Measurements from ENCODE around the gene SEC22A.
"Not testable (repeated sequence)": the region's sequence is repeated elsewhere in the genome, so short reads cannot be mapped to it uniquely, and the experiment has no call there.

The SEC22A gene

GRCh38 chr3:123186695-123187094 lies 15.0 kb upstream of the SEC22A start:
- DNase-seq: no peak

- DNase-seq: no peak
Measured at GRCh38 chr3:123188058-123188457, 13.7 kb upstream of the SEC22A start.

DNA sequence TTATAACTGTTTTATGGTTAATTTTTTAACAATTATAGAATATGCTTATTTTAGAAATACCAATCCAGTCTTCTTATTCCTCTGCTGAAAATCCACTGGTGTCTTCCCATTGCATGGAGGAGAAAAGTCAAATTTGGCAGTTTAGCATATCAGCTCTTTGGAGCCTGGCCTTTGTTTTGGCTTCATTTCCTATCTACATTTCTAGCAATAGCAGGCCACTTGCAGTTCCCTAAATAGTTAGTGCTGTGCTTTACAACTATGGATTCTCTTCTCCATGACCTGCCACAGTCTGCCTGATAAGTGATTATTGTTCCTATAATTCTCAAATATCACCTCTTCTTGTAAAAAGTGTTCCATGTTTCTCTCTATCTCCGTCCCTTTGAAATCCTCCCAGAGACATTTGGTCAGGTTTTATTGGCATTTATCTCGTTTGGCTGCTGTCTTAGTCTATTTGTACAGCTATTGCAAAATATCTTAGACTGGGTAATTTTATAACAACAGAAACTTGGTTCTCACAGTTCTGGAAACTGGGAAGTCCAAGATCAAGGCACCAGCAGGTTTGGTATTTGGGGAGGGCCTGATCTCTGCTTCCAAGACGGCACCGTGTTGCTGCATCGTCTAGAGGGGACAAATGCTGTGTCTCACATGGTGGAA lies 8.2 kb upstream of the SEC22A start:
- DNase-seq: no peak

DNA sequence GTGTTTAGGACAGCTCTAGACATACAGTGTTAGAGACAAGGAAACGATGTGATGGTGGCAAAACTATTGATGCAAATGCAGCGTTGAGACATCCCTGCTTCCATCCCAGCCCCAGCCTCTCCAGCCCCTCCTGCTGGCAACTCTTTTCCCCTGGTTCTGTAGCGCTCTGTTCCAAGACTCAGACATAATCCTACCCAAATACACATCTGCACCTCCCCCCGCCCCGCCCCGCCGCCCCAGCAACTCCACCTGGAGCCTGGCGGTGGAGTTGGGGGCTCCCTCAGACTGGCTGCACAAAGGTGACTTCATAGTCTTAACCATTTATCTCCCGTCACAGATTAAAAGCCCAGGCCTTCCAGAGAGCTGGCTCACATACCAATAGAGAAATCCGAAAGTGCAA lies 7.2 kb upstream of the SEC22A start:
- no peak for DNase-seq

DNA sequence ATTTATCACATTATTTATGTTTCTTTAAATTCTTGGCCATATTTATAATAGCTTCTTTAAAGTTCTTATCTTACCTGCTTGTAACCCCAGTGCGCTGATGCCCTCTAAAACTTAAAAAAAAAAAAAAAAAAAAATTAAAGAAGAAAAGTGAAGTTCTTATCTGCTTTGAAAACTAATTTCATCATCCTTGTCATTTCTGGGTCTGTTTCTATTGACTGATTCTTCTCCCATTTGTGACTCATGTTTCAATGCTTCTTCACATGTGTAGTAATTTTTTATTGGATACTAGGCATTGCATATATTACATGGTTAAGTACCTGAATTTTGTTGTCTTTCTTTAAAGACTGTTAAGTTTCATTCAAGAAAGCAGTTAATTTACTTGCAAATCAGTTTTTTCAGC lies 3.4 kb upstream of the SEC22A start:
- DNase-seq: no peak

- DNase-seq: no peak
Measured at GRCh38 chr3:123201223-123201556, 553 bp upstream of the SEC22A start.

DNA sequence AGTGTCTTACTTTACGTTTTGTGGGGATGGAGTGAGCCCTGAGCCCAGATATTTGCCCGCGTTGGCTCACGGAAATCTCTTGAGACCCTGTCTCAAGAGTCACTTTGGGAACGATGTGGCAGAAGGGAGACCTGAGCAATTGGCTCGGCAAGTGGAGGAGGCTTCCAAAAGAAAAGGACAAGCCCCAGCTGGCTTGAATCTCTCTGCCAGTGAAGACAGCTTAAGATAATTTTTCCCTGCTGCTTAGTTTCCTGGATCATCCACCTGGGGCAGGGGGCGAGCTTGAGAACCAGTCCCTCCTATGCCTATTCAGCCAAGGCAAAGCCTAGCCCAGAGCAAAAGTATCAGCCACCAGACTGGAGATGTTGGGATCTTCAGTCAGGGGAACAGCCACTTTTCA lies 708 bp downstream of the SEC22A start:
- no peak for DNase-seq

GRCh38 chr3:123218990-123219389 lies 17.2 kb downstream of the SEC22A start:
- DNase-seq: no peak

DNA sequence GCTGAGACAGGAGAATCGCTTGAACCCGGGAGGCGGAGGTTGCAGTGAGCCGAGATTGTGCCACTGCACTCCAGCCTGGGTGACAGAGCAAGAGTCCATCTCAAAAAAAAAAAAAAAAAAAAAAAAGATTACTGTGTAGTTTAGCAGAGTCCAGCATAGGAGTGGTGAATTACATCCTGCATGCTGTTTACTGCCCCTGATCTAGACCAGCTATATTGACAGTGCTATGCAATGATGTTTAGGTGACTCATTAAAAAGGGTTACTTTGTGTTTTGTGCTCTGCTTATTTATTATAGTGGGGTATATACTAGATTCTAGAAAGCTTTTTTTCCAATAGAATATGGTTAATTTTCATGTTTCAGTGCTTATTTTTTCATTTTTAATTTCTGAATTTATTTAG lies 19.6 kb downstream of the SEC22A start:
- not testable (repeated sequence) for DNase-seq

GRCh38 chr3:123225016-123225415 lies 23.3 kb downstream of the SEC22A start:
- no peak for DNase-seq

DNA sequence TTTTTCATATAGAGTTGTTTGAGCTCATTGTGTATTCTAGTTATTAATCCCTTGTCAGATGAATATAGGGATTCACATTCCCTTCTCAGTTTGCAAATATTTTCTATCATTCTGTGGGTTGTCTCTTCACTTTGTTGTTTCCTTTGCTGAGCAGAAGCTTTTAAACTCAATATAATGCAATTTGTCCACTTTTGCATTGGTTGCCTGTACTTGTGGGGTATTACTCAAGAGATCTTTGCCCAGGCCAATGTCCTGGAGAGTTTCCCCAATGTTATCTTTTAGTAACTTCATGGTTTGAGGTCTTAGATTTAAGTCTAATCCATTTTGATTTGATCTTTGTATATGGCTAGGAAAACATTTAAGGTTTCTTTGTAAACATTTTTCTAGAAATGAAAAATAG lies 24.8 kb downstream of the SEC22A start:
- DNase-seq: no peak

- DNase-seq: no peak
Measured at GRCh38 chr3:123229145-123229544, 27.4 kb downstream of the SEC22A start.

DNA sequence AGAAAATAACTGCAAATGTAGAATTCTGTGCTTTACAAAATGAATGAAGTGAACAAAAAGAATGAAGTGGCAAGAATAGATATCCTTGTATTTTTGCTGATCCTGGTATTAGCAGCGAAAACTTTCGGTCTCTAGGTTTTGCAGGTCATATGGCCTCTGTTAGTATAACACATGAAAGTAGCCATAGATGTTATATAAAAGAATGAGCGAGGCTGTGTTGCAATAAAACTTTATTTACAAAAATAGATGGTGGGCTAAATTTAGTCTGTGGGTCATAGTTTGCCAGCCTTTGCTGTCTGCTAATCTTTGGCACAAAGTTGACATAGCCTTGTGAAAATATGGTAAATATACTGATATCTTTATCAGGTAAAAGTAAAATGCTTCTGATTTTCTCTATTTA lies 35.2 kb downstream of the SEC22A start:
- DNase-seq: no peak

DNA sequence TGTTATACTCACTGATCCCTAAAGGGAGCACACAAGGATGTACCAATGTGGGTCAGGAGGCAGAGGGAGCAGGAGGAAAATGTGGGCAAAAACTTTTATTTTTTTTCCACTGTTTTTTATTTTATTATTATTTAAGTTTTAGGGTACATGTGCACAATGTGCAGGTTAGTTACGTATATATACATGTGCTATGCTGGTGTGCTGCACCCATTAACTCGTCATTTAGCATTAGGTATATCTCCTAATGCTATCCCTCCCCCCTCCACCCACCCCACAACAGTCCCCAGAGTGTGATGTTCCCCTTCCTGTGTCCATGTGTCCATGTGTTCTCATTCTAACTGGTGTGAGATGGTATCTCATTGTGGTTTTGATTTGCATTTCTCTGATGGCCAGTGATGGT lies 37.4 kb downstream of the SEC22A start:
- not testable (repeated sequence) for DNase-seq

DNA sequence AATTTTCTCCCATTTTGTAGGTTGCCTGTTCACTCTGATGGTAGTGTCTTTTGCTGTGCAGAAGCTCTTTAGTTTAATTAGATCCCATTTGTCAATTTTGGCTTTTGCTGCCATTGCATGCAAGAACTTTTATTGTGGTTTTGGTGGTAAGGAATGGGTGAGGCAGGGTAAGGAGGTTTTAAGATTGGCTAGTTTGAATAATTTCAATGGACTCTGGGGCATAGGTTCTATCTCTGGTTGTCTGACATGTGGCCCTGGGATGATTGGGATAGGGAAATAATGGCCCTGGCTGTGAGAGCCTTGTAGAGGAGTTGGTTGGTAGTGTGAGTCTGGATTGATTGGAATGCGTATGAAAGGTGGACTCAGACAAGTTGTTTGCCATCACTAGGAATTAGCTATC lies 38.0 kb downstream of the SEC22A start:
- no peak for DNase-seq

DNA sequence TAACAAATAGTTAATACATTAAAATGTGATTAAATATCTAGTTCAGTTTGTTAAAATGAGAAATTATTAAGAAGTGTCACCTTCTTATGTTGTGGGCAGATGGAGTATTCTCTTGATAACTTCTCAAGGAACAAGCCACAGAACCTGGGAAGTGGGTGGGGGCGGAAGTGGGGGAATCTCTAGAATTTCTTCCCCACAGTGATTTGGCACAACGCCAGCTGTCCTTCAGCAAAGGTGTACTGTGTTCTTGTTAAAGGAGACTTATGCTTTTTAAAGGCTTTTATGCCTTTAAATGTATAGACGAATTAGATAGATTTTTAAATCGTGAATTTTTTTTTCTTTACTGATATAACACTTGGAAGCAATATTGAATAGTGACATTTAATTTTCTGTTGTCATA lies 42.4 kb downstream of the SEC22A start:
- DNase-seq: no peak

- no peak for DNase-seq
Measured at GRCh38 chr3:123246866-123247265, 45.1 kb downstream of the SEC22A start.

- no peak for DNase-seq
Measured at GRCh38 chr3:123256256-123256655, 54.5 kb downstream of the SEC22A start.

- DNase-seq: no peak
Measured at GRCh38 chr3:123258359-123258758, 56.6 kb downstream of the SEC22A start.

GRCh38 chr3:123258811-123259420 lies 57.2 kb downstream of the SEC22A start:
- DNase-seq: peak; percentile 20

DNA sequence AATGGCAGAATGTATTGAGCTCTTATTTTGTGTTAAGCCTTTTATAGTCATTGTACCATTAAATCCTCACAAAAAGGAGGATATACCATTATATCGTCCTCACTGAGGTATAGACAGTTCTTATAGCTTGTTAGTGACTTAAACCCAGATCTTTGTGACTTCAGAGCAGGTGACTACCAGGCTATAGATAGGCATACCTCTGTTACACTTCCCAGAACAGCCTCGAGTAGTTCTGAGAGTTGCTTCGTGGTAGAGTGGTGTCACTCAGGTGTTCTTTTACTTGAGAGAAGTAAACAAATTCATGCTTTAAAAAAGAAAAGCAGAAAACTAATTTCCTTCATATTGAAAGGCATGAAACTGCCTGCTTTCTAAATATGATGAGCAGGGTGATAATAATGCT lies 59.9 kb downstream of the SEC22A start:
- no peak for DNase-seq

DNA sequence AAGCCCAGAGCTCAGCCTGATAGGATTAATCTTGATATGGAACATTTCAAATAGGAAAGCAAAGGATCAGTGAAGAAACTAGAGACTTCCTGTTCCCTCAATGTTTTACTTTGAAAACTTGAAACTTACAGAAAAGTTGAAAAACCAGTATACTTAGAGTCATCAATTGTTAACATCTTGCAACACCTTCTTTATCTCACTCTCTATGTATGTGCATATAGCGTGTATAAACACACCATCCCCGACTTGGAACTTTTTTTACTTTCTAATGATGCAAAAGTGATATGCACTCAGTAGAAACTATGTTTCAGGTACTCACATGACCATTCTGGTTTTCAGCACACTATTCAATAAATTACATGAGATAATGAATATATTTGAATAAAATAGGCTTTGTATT lies 60.5 kb downstream of the SEC22A start:
- no peak for DNase-seq

DNA sequence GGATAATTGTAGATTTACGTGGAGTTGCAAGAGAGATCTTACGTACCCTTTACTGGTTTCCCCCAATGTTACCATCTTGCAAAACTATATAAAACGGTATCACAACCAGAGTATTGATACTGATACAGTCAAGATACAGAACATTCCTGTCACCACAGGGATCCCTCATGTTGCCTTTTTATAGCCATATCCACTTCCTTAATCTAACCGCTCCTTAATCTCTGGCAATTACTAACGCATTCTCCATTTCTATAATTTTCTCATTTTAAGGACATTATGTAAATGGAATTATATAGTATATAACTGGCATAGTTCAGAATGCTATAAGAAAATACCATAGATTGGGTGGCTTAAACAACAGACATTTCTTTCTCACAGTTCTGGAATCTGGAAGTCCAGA lies 61.1 kb downstream of the SEC22A start:
- no peak for DNase-seq

- no peak for DNase-seq
Measured at GRCh38 chr3:123263941-123264340, 62.2 kb downstream of the SEC22A start.

- no peak for DNase-seq
Measured at GRCh38 chr3:123267821-123268220, 66.1 kb downstream of the SEC22A start.

All from SIG-M5 (cell line).